GM12801 (cell line): Measurements from ENCODE around the gene TENT4A.

Source experiments
- TF ChIP-seq, protein P1 (sequence below): IDR thresholded peaks from one replicate; pipeline ENCODE4 v1.5.1; 2011; ENCODE audit warnings: control low read depth; ENCODE audit not compliant: insufficient read length; ENCODE audit errors: extremely low read depth

TENT4A gene

DNA sequence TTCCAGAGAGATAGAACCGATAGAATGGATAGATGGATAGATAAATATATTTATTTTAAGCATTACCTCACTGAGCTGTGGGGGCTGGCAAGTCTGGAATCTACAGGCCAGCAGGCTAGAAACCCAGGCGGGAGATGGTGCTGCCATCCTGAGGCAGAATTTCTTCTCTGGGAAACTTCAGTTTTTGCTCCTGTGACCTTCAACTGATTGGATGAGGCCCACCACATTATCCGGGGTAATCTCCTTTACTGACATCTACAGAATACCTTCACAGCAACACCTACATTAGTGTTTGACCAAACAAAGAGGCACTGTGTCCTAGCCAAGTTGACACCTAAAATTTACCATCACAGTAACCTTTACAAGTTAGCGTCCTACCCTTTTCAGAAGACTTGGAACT is 29.2 kb upstream of the TENT4A start:
- TF ChIP-seq, protein P1, sequence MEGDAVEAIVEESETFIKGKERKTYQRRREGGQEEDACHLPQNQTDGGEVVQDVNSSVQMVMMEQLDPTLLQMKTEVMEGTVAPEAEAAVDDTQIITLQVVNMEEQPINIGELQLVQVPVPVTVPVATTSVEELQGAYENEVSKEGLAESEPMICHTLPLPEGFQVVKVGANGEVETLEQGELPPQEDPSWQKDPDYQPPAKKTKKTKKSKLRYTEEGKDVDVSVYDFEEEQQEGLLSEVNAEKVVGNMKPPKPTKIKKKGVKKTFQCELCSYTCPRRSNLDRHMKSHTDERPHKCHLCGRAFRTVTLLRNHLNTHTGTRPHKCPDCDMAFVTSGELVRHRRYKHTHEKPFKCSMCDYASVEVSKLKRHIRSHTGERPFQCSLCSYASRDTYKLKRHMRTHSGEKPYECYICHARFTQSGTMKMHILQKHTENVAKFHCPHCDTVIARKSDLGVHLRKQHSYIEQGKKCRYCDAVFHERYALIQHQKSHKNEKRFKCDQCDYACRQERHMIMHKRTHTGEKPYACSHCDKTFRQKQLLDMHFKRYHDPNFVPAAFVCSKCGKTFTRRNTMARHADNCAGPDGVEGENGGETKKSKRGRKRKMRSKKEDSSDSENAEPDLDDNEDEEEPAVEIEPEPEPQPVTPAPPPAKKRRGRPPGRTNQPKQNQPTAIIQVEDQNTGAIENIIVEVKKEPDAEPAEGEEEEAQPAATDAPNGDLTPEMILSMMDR, result no peak

DNA sequence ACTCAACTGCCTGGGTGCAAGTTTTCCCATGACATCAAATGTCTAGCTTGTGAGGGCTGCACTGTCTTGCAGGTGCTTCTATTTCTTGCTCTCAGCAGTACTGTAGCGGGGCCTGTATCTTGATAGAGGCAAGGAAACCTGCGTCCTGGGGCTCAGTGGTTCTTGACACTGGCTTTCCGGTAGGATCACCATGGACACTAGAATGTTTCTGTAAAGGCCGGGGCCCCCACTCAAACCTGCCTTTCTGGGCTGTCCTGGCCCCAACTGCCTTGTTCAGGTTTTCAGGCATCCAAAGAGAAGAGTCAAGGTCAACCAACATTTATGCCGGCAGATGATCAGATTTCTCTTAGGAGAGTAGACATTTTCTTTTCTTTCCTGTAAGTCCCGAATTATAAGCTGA is 26.7 kb upstream of the TENT4A start:
- TF ChIP-seq, protein P1, result no peak

DNA sequence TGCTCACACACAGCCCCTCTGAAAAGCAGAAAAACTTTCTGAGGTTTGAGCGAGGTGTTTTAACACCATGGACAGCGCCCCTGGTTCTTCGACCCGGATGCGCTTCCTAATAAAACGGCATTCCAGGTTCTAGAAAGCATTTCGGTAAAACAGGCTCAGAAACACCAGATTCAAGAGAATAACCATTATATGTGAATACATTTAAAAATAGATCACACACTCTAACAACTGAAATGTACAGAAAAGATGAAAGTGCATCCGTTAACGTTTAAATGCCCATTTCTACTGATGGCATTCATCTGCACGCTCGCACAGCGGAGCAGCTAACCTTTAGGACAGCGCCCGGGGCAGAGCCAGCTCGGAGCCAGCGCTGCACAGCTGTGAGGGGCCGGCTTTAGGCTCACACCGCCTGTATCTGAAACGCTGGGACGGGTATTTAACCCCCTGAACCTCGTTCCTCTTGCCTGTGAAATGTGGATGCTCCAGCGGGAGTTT is 26.3 kb upstream of the TENT4A start:
- TF ChIP-seq, protein P1, result no peak

DNA sequence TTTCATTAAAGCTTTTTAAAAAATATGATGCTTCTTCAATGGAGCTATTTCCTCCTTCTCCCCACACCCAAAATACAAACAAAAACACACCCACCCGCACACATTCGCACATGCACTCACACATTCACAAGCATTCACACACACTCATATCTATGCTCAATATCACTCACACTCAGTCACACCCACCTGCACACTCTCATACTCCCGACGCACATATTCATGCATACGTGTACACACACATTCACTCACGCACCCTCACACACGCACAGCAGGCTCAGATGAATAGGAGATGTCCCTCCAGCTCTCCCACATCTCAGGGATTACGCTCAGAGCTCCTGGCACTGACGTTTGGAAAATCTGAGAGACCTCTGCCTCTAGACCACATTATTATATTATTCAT is 25.7 kb upstream of the TENT4A start:
- TF ChIP-seq, protein P1, result no peak

DNA sequence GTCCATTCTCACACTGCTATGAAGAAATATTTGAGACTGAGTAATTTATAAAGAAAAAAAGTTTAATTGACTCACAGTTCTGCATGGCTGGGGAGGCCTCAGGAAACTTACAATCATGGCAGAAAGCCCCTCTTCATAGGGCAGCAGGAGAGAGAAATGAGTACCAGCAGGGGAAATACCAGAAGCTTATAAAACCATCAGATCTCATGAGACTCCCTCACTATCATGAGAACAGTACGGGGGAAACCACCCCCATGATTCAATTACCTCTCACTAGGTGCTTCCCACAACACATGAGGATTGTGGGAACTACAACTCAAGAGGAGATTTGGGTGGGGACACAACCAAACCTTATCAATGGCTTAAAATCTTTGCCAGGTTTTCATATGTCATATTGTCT is 20.3 kb upstream of the TENT4A start:
- TF ChIP-seq, protein P1, result no peak

DNA sequence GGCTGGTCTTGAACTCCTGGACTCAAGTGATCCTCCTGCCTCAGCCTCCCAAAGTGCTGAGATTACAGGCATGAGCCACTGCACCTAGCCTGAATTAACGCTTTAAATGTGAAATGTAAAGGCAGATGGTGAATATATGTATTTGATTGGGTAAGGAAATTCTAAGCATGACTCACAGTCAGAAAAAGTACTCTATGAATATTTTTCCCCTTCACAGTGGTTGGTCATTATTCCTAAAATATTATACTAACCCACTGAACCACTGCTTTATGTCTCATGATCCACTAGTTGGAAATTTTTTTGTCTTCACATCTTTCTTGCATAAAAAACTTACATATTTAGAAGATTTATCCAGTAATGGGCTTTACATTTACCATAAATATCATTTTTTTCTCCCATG is 14.5 kb upstream of the TENT4A start:
- TF ChIP-seq, protein P1, result no peak

DNA sequence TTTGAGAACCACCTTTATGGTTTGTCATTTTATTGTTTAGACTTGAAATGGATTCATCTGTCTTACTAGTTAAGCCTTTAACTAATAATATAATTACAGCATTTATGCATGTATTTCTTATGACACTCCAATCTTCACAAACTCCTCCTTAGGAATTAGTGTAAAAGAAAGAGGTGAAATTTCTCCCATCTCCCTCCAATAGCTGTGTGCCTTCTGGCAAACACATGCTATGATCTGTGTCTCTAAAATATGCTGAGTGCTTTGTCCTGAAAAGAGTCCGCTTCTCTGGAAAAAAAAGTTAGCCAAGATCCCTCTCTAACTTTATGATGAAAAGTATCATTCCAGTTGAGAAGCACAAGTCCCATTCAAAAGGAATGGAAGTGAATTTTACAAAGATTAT is 13.9 kb upstream of the TENT4A start:
- TF ChIP-seq, protein P1, result no peak
